ENCODE results near the gene MRGPRE. TPM values are rescaled to one million over a fixed set of nuclear protein-coding genes. Genes with fewer than 3 reads are reported as not detected.

Gene MRGPRE
- total RNA-seq, 2 donors from 2014 or later, result not detected

- no peaks in the 10 kb centered on the region for H3K36me3 ChIP-seq
- H3K9me3 ChIP-seq, result no peaks in the 10 kb centered on the region
- no peak for DNase-seq
- no peak overlapping the region for H3K9ac ChIP-seq (ENCODE audit: low read depth in 2 of 2, low read length in 2 of 2)
- no peak for TF ChIP-seq CTCF (IDR thresholded peaks at IDR 0.05)
- no peak overlapping the region for H3K27ac ChIP-seq
- no peaks in the 10 kb centered on the region for H3K27me3 ChIP-seq
- H3K4me1 ChIP-seq, result no peaks in the 10 kb centered on the region
- H3K4me3 ChIP-seq, result no peak overlapping the region
- intact Hi-C loops (cut with DNase I), result no loop called here
These were observed 35.8 kb downstream of the MRGPRE start for GRCh38 chr11:3196161-3197043.

- Histone ChIP-seq H3K4me1 (no peaks in the 10 kb centered on the region), H3K27ac (no peak overlapping the region), H3K36me3 (no peaks in the 10 kb centered on the region), H3K27me3 (no peaks in the 10 kb centered on the region), H3K4me3 (no peak overlapping the region), H3K9ac (ENCODE audit: low read depth in 2 of 2, low read length in 2 of 2) (no peak overlapping the region), H3K9me3 (no peaks in the 10 kb centered on the region)
- intact Hi-C loops (cut with DNase I), result no loop called here
- peak; percentile 37 for TF ChIP-seq CTCF (IDR thresholded peaks at IDR 0.05)
- no peak for DNase-seq
These were observed 36.7 kb downstream of the MRGPRE start for GRCh38 chr11:3195251-3196160.

GRCh38 chr11:3194016-3194816, 38.0 kb downstream of the MRGPRE start:
- Histone ChIP-seq H3K4me3 (no peak overlapping the region), H3K27me3 (no peaks in the 10 kb centered on the region), H3K9me3 (no peaks in the 10 kb centered on the region), H3K27ac (no peak overlapping the region), H3K9ac (ENCODE audit: low read depth in 2 of 2, low read length in 2 of 2) (no peak overlapping the region), H3K36me3 (no peaks in the 10 kb centered on the region), H3K4me1 (no peaks in the 10 kb centered on the region)
- no peak for TF ChIP-seq CTCF (IDR thresholded peaks at IDR 0.05)
- DNase-seq, result no peak
- intact Hi-C loops (cut with DNase I), result no loop called here

- Histone ChIP-seq H3K27me3 (no peaks in the 10 kb centered on the region), H3K27ac (no peak overlapping the region), H3K4me1 (no peaks in the 10 kb centered on the region), H3K4me3 (no peak overlapping the region), H3K9ac (ENCODE audit: low read depth in 2 of 2, low read length in 2 of 2) (no peak overlapping the region), H3K9me3 (no peaks in the 10 kb centered on the region), H3K36me3 (no peaks in the 10 kb centered on the region)
- DNase-seq, result no peak
- intact Hi-C loops (cut with DNase I), result no loop called here
- TF ChIP-seq CTCF (IDR thresholded peaks at IDR 0.05), result no peak
These were observed 38.7 kb downstream of the MRGPRE start for GRCh38 chr11:3193373-3194015.

All from colonic mucosa (tissue), 4 donors.